AG20443 (cell line): Measurements from ENCODE around the gene HMCN1.
A peak's percentile ranks its signal among the peaks of the same experiment; 100 is the strongest.

Experiments used
- DNase-seq: peaks from one replicate; pipeline ENCODE4 v3.0.0; 2012; ENCODE audit warnings: low spot score, mixed read lengths

Gene HMCN1

GRCh38 chr1:185733818-185734735 is at the start of gene HMCN1:
Gene HMCN1, plus strand, starts transcription at chr1:185734391. Its CDS starts 389 bp downstream, at chr1:185734780.
- peak; percentile 87 for DNase-seq

- no peak for DNase-seq
Measured at GRCh38 chr1:185686821-185687778, 47.1 kb upstream of the HMCN1 start.

GRCh38 chr1:185690527-185690926 is 43.7 kb upstream of the HMCN1 start:
- DNase-seq, result no peak

- DNase-seq, result no peak
Measured at GRCh38 chr1:185693654-185694053, 40.5 kb upstream of the HMCN1 start.

- DNase-seq, result no peak
Measured at GRCh38 chr1:185694081-185694480, 40.1 kb upstream of the HMCN1 start.

GRCh38 chr1:185695299-185695698 is 38.9 kb upstream of the HMCN1 start:
- DNase-seq, result no peak

GRCh38 chr1:185696422-185697150 is 37.6 kb upstream of the HMCN1 start:
- no peak for DNase-seq

- DNase-seq, result no peak
Measured at GRCh38 chr1:185699874-185700273, 34.3 kb upstream of the HMCN1 start.

GRCh38 chr1:185701650-185702049 is 32.5 kb upstream of the HMCN1 start:
- DNase-seq, result no peak

GRCh38 chr1:185704181-185704580 is 30.0 kb upstream of the HMCN1 start:
- no peak for DNase-seq

GRCh38 chr1:185716095-185716494 is 18.1 kb upstream of the HMCN1 start:
- DNase-seq, result no peak

GRCh38 chr1:185719021-185719420 is 15.2 kb upstream of the HMCN1 start:
- DNase-seq, result peak; percentile 85

GRCh38 chr1:185720633-185721272 is 13.4 kb upstream of the HMCN1 start:
- DNase-seq, result no peak

- DNase-seq, result no peak
Measured at GRCh38 chr1:185721553-185721952, 12.6 kb upstream of the HMCN1 start.

GRCh38 chr1:185722098-185722497 is 12.1 kb upstream of the HMCN1 start:
- no peak for DNase-seq

- no peak for DNase-seq
Measured at GRCh38 chr1:185727726-185728125, 6.5 kb upstream of the HMCN1 start.

- no peak for DNase-seq
Measured at GRCh38 chr1:185731446-185731845, 2.7 kb upstream of the HMCN1 start.

GRCh38 chr1:185732951-185733350 is 1.2 kb upstream of the HMCN1 start:
- DNase-seq, result no peak

- DNase-seq, result peak; percentile 9
Measured at GRCh38 chr1:185734929-185735700, 924 bp downstream of the HMCN1 start.

GRCh38 chr1:185735701-185736064 is 1.5 kb downstream of the HMCN1 start:
- DNase-seq, result peak; percentile 6

- DNase-seq, result no peak
Measured at GRCh38 chr1:185739967-185740366, 5.8 kb downstream of the HMCN1 start.
